Activated naive CD4-positive, alpha-beta T cell treated with anti-CD3 and anti-CD28 coated beads, Interleukin-2, amount 50 U/mL, for 24 hours (primary cell): ENCODE results near the gene CERS6.
"Not testable (repeated sequence)": the region's sequence is repeated elsewhere in the genome, so short reads cannot be mapped to it uniquely, and the experiment has no call there.

ENCODE experiments used
- H3K27ac Mint-ChIP-seq: one replicate; pipeline ENCODE4 v1.8.0; 2021; ENCODE audit warnings: mild to moderate bottlenecking, mixed read lengths
- H3K27me3 Mint-ChIP-seq: one replicate; pipeline ENCODE4 v1.8.0; 2021; ENCODE audit warnings: mixed read lengths
- H3K36me3 Mint-ChIP-seq: one replicate; pipeline ENCODE4 v1.8.0; 2021; ENCODE audit warnings: mixed read lengths
- H3K4me1 Mint-ChIP-seq: one replicate; pipeline ENCODE4 v1.8.0; 2021; ENCODE audit warnings: mixed read lengths
- H3K4me3 Mint-ChIP-seq: one replicate; pipeline ENCODE4 v1.8.0; 2021; ENCODE audit warnings: mild to moderate bottlenecking, mixed read lengths
- H3K9me3 Mint-ChIP-seq: one replicate; pipeline ENCODE4 v1.8.0; 2021; ENCODE audit warnings: mixed read lengths

The CERS6 gene, protein sequence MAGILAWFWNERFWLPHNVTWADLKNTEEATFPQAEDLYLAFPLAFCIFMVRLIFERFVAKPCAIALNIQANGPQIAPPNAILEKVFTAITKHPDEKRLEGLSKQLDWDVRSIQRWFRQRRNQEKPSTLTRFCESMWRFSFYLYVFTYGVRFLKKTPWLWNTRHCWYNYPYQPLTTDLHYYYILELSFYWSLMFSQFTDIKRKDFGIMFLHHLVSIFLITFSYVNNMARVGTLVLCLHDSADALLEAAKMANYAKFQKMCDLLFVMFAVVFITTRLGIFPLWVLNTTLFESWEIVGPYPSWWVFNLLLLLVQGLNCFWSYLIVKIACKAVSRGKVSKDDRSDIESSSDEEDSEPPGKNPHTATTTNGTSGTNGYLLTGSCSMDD

DNA sequence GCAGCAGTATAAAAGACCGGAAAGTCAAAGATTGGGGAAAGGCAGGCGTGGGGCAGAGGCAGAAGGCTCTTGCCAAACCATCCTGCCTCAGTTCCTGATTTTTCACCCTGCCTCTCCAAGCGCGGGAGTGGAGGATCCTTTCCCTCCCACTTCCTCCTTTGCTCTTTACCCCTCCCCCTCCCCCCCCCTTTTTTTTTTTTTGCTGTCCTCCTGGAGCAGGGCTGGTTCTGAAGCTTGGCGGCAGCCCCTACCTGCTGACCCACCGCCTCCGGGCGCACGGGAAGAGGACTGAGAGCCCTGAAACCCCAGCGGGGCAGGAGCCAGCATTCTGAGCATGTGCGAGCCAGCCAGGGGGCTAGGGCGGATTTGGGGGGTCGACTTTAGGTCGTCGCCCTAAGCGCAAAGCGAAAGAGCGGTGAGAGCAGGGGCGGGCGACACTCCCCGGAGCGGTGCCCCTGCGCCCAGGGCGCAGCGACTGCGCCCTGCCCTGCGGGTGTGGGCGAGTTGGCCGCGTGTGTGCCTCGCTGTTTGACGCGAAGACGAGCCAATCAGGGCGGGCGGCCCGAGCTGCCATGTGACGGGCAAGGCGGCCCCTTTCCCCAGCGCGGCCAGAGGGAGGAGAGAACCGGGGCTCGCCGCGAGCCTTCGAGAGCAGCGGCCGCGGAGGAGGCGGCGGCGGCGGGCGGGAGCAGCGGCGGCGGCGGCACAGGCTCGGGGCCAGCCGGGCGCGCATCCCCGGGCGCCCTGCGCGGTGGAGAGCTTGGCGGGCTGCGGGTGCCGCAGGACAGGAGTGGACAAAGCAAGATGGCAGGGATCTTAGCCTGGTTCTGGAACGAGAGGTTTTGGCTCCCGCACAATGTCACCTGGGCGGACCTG, at the start of gene CERS6:
Gene CERS6, plus strand, starts transcription at position 628 of the 876 bp plus-strand sequence. Its CDS starts 177 bp downstream, at position 805.
- peak within 1 kb of the TSS; percentile 94 for H3K4me3 Mint-ChIP-seq
- H3K36me3 Mint-ChIP-seq = peaks cover 2% of the 10 kb centered on the region

DNA sequence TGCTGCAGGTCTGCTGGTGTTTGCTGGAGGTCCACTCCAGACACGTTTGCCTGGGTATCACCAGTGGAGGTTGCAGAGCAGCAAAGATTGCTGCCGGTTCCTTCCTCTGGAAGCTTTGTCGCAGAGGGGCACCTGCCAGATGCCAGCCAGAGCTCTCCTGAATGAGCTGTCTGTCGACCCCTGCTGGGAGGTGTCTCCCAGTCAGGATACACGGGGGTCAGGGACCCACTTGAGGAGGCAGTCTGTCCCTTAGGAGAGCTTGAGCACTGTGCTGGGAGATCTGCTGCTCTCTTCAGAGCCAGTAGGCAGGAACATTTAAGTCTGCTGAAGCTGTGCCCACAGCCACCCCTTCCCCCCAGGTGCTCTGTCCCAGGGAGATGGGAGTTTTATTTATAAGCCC, 43.8 kb upstream of the CERS6 start:
- H3K4me3 Mint-ChIP-seq, H3K27ac Mint-ChIP-seq, H3K27me3 Mint-ChIP-seq, H3K4me1 Mint-ChIP-seq, H3K9me3 Mint-ChIP-seq, H3K36me3 Mint-ChIP-seq: not testable (repeated sequence)

More for the DNA sequence above, at the start of gene CERS6:
- H3K9me3 Mint-ChIP-seq = no peaks in the 10 kb centered on the region
- H3K4me1 Mint-ChIP-seq = peaks cover 36% of the 10 kb centered on the region
- H3K27ac Mint-ChIP-seq = peak within 1 kb of the TSS; percentile 76
- no peaks in the 10 kb centered on the region for H3K27me3 Mint-ChIP-seq

DNA sequence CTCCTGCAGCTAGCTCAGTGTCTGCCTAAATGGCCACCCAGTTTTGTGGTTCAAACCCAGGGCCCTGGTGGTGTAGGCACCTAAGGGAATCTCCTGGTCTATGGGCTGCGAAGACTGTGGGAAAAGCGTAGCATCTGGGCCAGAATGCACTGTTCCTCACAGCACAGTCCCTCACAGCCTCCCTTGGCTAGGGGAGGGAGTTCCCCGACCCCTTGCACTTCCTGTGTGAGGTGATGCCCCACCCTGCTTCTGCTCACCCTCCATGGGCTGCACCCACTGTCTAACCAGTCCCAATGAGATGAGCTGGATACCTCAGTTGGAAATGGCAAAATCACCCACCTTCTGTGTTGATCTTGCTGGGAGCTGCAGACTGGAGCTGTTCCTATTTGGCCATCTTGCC, 43.0 kb upstream of the CERS6 start:
- H3K4me3 Mint-ChIP-seq, H3K27me3 Mint-ChIP-seq, H3K27ac Mint-ChIP-seq, H3K36me3 Mint-ChIP-seq, H3K4me1 Mint-ChIP-seq, H3K9me3 Mint-ChIP-seq: not testable (repeated sequence)

DNA sequence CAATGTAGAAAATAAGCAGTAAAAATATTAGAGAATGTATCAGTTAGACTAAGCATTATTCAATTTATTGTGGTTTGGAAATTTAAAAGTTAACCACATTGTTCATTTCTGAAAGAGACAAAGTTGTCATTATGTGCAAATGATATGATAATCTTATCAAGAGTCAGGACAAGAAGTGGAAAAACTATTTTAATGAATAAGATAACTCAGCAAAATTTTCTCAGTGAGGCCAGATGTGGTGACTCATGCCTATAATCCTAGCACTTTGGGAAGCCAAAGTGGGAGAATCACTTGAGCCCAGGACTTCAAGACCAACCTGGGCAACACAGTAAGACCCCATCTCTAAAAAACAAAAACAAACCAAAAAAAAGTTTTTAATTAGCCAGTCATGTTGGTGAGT, 39.5 kb upstream of the CERS6 start:
- no peak overlapping the region for H3K27ac Mint-ChIP-seq
- peaks cover 5% of the 10 kb centered on the region for H3K9me3 Mint-ChIP-seq
- peaks cover 4% of the 10 kb centered on the region for H3K36me3 Mint-ChIP-seq
- no peak overlapping the region for H3K4me3 Mint-ChIP-seq
- no peaks in the 10 kb centered on the region for H3K27me3 Mint-ChIP-seq
- peaks cover 13% of the 10 kb centered on the region for H3K4me1 Mint-ChIP-seq

DNA sequence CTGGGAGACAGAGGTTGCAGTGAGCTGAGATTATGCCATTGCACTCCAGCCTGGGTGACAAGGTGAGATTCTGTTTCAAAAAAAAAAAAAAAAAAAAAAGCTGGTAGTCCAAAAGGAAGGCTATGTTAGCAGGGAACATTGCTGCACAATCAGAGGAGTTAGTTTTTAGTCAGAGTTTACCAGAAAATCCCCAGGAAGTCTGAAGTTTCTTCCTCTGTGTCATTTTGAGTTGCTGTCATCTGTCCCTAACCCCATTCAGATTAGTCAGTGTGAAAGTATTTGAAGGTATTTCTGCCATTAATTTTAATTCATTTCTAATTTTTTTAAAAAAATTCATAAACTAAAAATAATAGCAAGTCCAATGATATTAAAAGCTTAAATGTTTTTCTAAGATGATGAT, 33.5 kb upstream of the CERS6 start:
- peaks cover 6% of the 10 kb centered on the region for H3K36me3 Mint-ChIP-seq
- no peaks in the 10 kb centered on the region for H3K27me3 Mint-ChIP-seq
- peaks cover 11% of the 10 kb centered on the region for H3K9me3 Mint-ChIP-seq
- H3K4me1 Mint-ChIP-seq = peaks cover 37% of the 10 kb centered on the region
- H3K27ac Mint-ChIP-seq = no peak overlapping the region
- no peak overlapping the region for H3K4me3 Mint-ChIP-seq

DNA sequence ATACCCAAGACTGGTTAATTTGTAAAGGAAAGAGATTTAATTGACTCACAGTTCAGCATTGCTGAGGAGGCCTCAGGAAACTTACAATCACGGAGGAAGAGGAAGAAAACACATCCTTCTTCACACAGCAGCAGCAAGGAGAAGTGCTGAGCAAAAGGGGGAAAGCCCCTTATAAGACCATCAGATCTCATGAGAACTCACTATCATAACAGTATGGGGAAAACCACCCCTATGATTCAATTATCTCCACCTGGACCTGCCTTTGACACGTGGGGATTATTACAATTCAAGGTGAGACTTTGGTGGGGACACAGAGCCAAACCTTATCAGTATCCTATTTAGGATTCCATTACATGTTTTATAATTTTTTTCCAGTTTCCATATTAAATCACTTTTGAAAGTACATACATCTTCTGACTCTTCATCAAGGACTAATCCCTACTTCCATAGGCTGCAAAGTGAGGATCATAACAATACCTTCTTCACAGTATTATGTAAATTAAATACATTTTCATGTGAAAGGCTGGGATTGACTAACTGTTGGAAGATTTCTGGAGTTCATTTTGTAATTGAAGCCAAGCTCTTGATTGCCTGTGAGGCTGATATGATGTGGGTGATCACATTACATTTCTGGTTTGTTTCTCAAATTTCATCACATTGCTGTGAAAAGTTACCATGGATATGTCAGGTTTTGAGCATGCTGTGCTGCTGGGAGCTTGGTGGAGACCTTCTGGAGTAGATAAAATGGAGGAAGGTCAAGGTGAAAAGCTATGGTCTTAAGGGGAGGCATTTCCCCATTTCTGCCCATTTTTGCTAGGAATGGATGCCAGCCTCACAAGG, 31.7 kb upstream of the CERS6 start:
- peaks cover 37% of the 10 kb centered on the region for H3K4me1 Mint-ChIP-seq
- no peak overlapping the region for H3K4me3 Mint-ChIP-seq
- H3K9me3 Mint-ChIP-seq = peaks cover 11% of the 10 kb centered on the region
- H3K36me3 Mint-ChIP-seq = peaks cover 6% of the 10 kb centered on the region
- H3K27ac Mint-ChIP-seq = peak overlapping the region; percentile 21
- no peaks in the 10 kb centered on the region for H3K27me3 Mint-ChIP-seq

DNA sequence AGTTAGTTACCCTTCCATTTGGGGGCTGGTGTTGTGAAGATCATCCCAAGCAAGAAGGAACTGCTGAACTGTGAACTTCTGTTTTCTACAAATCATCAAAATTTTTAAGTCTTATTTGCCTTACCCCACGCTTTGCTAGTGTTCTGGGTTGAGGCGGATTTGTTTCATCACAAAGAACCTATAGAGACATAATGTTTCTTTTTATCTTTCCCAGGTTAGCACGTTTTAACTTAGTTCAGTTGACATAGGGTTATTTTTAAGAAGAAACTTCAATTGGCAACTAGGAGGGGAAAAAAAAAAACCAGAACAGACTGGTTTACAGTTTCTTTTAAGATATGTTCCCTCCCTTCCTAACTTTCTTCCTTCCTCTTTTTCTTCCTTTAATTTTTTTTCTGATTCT, 31.1 kb upstream of the CERS6 start:
- Mint-ChIP-seq H3K4me3 (no peak overlapping the region), H3K27me3 (no peaks in the 10 kb centered on the region), H3K27ac (peak overlapping the region; percentile 66), H3K36me3 (peaks cover 6% of the 10 kb centered on the region), H3K4me1 (peaks cover 37% of the 10 kb centered on the region), H3K9me3 (peaks cover 11% of the 10 kb centered on the region)

DNA sequence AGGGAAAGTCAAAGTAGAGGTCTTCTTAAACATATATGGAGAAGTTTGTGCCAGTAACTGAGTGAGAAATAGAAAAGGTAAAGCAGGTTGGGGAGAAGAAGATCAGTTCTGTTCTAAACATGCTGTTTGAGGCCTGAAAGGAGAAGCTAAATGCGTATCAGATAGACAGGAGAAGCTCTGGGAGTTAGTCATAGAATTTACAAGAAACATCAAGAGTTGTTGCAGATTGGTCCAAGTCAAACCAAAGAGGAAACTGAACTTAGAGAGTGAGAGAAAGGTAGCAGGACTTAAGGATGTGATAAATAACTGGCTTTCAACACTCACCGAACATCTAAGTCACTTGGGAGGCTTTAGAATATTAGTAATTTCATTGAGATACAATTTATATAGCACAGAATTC, 29.2 kb upstream of the CERS6 start:
- peaks cover 6% of the 10 kb centered on the region for H3K9me3 Mint-ChIP-seq
- H3K4me1 Mint-ChIP-seq = peaks cover 37% of the 10 kb centered on the region
- H3K36me3 Mint-ChIP-seq = peaks cover 2% of the 10 kb centered on the region
- no peak overlapping the region for H3K4me3 Mint-ChIP-seq
- no peaks in the 10 kb centered on the region for H3K27me3 Mint-ChIP-seq
- no peak overlapping the region for H3K27ac Mint-ChIP-seq

DNA sequence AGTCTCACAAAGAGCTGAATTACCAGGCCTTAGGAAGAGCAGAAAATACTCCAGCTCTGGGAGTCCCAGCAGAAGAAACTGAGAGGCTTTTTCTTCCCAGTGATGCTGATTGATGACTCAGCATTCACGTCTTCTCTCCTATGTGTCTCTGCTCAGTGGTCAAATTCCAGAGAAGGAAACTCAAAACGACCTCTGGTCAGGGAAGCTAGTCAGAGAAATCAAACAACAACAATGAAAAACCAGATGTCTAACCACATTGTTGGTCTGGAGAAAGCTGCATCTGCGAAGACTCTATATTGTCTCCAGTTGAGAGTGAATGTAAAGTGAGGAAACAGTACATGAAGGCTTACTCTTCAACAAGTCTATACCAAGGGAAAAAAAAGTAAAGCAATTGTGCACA, 28.6 kb upstream of the CERS6 start:
- H3K4me3 Mint-ChIP-seq = no peak overlapping the region
- no peaks in the 10 kb centered on the region for H3K27me3 Mint-ChIP-seq
- peaks cover 39% of the 10 kb centered on the region for H3K4me1 Mint-ChIP-seq
- peaks cover 2% of the 10 kb centered on the region for H3K36me3 Mint-ChIP-seq
- peaks cover 6% of the 10 kb centered on the region for H3K9me3 Mint-ChIP-seq
- H3K27ac Mint-ChIP-seq = no peak overlapping the region

DNA sequence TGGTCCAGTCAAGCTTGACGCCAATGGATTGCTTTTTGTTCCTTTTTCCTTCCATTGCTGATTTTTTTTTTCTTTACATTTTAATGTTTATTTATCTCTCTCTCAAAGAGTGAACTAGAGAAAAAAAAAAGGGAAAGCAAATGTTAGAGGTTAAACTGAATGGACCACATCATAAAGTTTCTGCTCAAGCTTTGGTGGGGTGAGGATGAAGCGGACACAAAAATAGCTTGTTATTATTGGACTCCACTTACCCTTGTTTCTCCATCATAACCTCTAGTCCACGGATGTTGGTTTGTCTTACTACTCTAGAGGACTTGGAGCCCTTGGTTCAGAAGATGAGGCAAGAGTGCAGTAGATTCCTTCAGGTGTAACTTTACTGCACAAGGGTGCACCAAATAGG, 27.6 kb upstream of the CERS6 start:
- Mint-ChIP-seq H3K4me3 (no peak overlapping the region), H3K9me3 (peaks cover 6% of the 10 kb centered on the region), H3K27ac (no peak overlapping the region), H3K27me3 (no peaks in the 10 kb centered on the region), H3K36me3 (peaks cover 2% of the 10 kb centered on the region), H3K4me1 (peaks cover 48% of the 10 kb centered on the region)

DNA sequence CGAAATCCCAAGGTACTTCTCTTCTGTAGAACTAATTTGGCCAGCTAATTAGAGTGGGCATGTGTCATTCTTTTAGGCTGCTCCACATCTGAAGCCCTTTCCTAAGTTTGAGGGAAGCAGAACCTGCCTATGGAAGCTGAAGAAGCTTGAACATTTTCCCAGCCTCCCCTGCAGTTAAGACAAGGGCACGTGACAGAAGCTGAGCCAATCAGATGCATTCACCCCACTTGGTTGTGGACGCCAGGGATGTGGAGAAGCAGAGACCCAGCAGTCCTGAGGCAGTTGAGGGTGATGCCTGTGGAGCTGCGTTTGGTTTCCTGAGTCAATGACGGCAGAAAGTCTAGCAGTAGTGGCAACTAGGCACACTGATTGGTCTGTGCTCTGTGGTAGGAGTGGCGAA, 26.1 kb upstream of the CERS6 start:
- Mint-ChIP-seq H3K9me3 (no peaks in the 10 kb centered on the region), H3K27ac (no peak overlapping the region), H3K27me3 (no peaks in the 10 kb centered on the region), H3K4me3 (no peak overlapping the region), H3K4me1 (peaks cover 54% of the 10 kb centered on the region), H3K36me3 (no peaks in the 10 kb centered on the region)

DNA sequence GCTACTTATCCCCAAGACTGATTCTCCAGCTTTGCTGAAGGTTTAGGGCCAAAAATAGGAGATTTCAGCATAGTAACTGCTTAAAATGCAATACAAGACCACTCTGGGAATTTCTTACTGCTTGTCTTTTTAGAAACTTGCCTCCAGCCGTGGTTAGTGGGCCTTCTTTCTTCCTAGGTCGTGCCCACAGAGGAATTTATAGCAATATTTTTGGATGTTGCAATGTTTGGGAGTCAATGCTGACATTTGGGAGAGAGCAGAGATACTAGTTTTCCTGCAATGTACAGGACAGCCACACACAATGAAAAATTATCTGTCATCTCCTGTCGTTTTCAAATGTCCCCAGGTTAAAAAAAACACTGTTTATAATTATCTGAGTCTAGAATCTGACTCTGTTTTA, 25.6 kb upstream of the CERS6 start:
- Mint-ChIP-seq H3K27me3 (no peaks in the 10 kb centered on the region), H3K27ac (no peak overlapping the region), H3K9me3 (no peaks in the 10 kb centered on the region), H3K4me3 (no peak overlapping the region), H3K4me1 (peaks cover 54% of the 10 kb centered on the region), H3K36me3 (no peaks in the 10 kb centered on the region)

DNA sequence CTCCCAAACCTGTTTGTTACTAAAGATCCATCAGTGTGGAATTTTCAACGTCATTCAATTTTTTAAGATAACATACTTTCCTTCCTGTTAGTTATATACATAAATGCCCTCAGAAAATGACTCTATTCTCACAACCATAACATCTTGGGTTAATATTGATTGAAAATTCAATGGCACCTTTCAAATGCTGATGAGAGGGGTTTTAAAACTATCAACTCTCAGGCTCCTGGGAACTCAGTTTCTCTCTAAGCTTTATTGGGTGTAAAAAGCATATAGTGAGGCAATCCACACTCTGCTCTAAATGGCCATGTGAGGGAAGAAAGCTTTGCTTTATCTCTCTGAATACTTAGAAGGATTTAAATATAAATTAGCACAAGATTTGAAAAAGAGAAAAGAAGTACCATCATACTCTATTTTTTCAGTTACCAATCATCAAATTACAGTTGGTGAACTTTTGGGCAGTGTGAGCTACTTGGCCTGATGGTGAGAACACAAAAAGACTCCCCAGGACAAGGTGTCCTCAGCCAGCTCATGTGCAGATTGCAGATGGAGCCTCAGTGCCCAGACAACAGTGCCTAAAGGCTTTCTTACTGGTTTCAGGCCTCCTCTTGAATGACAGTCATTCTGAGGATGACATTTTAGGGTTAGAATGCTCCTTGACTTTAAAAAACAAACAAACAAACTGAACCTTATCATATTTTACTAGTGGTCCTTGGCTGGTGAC, 24.6 kb upstream of the CERS6 start:
- no peaks in the 10 kb centered on the region for H3K27me3 Mint-ChIP-seq
- H3K9me3 Mint-ChIP-seq = no peaks in the 10 kb centered on the region
- H3K36me3 Mint-ChIP-seq = no peaks in the 10 kb centered on the region
- peaks cover 51% of the 10 kb centered on the region for H3K4me1 Mint-ChIP-seq
- peak overlapping the region; percentile 4 for H3K27ac Mint-ChIP-seq
- no peak overlapping the region for H3K4me3 Mint-ChIP-seq

DNA sequence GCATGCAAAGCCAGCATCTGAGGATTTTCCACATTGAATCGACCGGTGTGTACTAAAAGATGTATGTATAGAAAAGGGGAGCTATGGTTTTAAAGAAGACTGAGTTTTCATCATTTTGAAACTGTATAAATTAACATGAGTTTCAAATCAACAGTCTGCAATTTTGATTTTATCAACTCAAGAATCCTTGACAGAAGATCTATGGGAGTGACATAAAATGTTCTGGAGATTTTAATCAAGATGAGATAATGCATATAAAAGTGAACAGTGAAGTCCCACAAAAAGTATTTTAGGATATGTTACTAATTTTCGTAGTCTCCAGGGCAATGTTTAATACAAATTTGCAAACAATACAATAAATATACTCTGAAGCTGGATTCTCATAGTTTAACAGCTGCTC, 24.0 kb upstream of the CERS6 start:
- Mint-ChIP-seq H3K4me3 (no peak overlapping the region), H3K36me3 (no peaks in the 10 kb centered on the region), H3K27ac (peak overlapping the region; percentile 44), H3K4me1 (peaks cover 52% of the 10 kb centered on the region), H3K9me3 (no peaks in the 10 kb centered on the region), H3K27me3 (no peaks in the 10 kb centered on the region)

DNA sequence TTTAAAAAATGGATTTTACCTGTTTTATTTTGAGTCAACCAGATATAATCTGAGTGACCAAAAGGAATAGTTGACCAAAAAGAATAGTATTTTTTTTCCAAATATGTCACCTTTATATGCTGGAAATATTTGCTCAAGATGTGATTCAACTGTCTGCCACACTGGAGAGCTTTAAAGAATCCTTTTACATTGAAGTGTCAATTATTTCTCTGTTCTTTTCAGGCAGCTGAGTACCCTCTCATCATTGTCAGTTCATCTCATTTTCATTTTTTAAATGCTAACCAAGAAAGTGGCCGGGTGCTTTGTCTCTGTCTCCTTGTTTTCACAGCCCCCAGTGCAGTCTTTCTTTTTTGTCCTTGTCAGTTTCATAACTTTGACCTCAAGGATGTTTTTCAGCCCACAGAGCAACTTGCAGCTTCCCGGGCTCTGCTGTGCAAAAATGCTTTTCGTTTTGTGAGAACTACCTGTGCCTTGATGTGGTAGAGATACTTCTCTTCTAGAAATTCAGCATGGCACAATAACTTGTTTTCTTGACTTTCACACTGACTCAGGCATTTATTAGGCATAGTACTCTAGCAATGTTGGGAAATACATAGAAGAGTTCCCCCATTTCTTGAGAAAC, 23.4 kb upstream of the CERS6 start:
- Mint-ChIP-seq H3K9me3 (no peaks in the 10 kb centered on the region), H3K27me3 (no peaks in the 10 kb centered on the region), H3K27ac (peak overlapping the region; percentile 79), H3K36me3 (no peaks in the 10 kb centered on the region), H3K4me3 (peak overlapping the region; percentile 49), H3K4me1 (peaks cover 57% of the 10 kb centered on the region)
